Thyroid gland (tissue), 4 donors: ENCODE results near the gene KLF7.

ENCODE experiments used
- POLR2A ChIP-seq, 2 donors: fragments of 450-650 bp; IDR thresholded peaks; one replicate each; pipeline ENCODE4 v1.6.1; 2017; ENCODE audit warnings: antibody characterized with exemption in 2 of 2, mild to moderate bottlenecking in 2 of 2, moderate library complexity in 1 of 2
- TF ChIP-seq, protein P1 (sequence below), 6 experiments: fragments of 200-600 bp in 3 of 6; fragments of 450-650 bp in 3 of 6; sonication (generic) in 3 of 6; IDR thresholded peaks; one replicate each; pipeline ENCODE4 v1.5.1; 2016 to 2019; ENCODE audit warnings: antibody characterized with exemption in 6 of 6, mild to moderate bottlenecking in 2 of 6, inconsistent platforms in 1 of 6, moderate library complexity in 1 of 6

GRCh38 chr2:207139552-207139951 is 26.2 kb downstream of the KLF7 start:
- TF ChIP-seq, protein P1, sequence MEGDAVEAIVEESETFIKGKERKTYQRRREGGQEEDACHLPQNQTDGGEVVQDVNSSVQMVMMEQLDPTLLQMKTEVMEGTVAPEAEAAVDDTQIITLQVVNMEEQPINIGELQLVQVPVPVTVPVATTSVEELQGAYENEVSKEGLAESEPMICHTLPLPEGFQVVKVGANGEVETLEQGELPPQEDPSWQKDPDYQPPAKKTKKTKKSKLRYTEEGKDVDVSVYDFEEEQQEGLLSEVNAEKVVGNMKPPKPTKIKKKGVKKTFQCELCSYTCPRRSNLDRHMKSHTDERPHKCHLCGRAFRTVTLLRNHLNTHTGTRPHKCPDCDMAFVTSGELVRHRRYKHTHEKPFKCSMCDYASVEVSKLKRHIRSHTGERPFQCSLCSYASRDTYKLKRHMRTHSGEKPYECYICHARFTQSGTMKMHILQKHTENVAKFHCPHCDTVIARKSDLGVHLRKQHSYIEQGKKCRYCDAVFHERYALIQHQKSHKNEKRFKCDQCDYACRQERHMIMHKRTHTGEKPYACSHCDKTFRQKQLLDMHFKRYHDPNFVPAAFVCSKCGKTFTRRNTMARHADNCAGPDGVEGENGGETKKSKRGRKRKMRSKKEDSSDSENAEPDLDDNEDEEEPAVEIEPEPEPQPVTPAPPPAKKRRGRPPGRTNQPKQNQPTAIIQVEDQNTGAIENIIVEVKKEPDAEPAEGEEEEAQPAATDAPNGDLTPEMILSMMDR (IDR thresholded peaks at IDR 0.05), result no peak
- TF ChIP-seq POLR2A (IDR thresholded peaks at IDR 0.05), result no peak
